H1 (cell line): ENCODE data around the gene PTGDS. TPM values are rescaled to one million over a fixed set of nuclear protein-coding genes. Genes with fewer than 3 reads are reported as not detected.

Source experiments
- CEBPB ChIP-seq: IDR thresholded peaks from 2 replicates; pipeline ENCODE4 v1.6.1; 2012; ENCODE audit warnings: low read depth, low read length
- KDM4A ChIP-seq: IDR thresholded peaks from one replicate; pipeline ENCODE4 v1.7.1; 2012; ENCODE audit warnings: low read depth, mild to moderate bottlenecking, moderate library complexity, low read length, inconsistent platforms; ENCODE audit not compliant: severe bottlenecking
- KDM5A ChIP-seq: fragments of 200-600 bp; IDR thresholded peaks from 2 replicates; pipeline ENCODE4 v1.7.1; 2012; ENCODE audit warnings: mild to moderate bottlenecking, low read length, inconsistent platforms, mixed read lengths
- POLR2A ChIP-seq, 2 experiments: IDR thresholded peaks; 1 replicate in 1 of 2; 2 replicates in 1 of 2; pipeline ENCODE4 v1.6.1; 2011; ENCODE audit warnings: low read depth in 2 of 2, low read length in 2 of 2, mild to moderate bottlenecking in 2 of 2; ENCODE audit errors: control extremely low read depth in 1 of 2
- SIRT6 ChIP-seq: IDR thresholded peaks from one replicate; pipeline ENCODE4 v1.7.1; 2012; ENCODE audit warnings: low read length, inconsistent platforms
- TCF12 ChIP-seq: IDR thresholded peaks from 2 replicates; pipeline ENCODE4 v1.6.1; 2011; ENCODE audit warnings: low read depth, mild to moderate bottlenecking, low read length
- polyA plus RNA-seq, 7 experiments: library from polyadenylated mRNA; depleted of rRNA in 3 of 7; stranded (reverse) in 5 of 7; unstranded in 2 of 7; fragments of >200 nt in 5 of 7; fragments of 200-250 nt in 2 of 7; gene quantifications; 1 replicate in 5 of 7; 2 replicates in 1 of 7; 4 replicates in 1 of 7; pipeline versions ENCODE4 v1.2.1 to v1.2.3, GENCODE V29; 2011 to 2013; ENCODE audit warnings: missing spikeins in 2 of 7, mixed read lengths in 2 of 7
- total RNA-seq: library from RNA; stranded (reverse); fragmentation: NEBNext Ultra II Directional; extraction: Animal tissue kit (Norgen Biotek cat#: 25700); gene quantifications from 2 replicates; pipeline ENCODE4 v1.2.1, GENCODE V29; 2021
- TF ChIP-seq, protein P1 (sequence below): fragments of 300-600 bp; sonication (generic); IDR thresholded peaks from 2 replicates; pipeline ENCODE4 v1.7.1; 2012; ENCODE audit warnings: low read length, moderate library complexity, mild to moderate bottlenecking, inconsistent platforms; ENCODE audit not compliant: insufficient replicate concordance

The PTGDS gene
- total and polyA plus RNA-seq, 2 of the 8 experiments (the other 6 are each of a cell fraction or from before 2014, with no cell fraction given): 1.7 to 2.3 TPM

DNA sequence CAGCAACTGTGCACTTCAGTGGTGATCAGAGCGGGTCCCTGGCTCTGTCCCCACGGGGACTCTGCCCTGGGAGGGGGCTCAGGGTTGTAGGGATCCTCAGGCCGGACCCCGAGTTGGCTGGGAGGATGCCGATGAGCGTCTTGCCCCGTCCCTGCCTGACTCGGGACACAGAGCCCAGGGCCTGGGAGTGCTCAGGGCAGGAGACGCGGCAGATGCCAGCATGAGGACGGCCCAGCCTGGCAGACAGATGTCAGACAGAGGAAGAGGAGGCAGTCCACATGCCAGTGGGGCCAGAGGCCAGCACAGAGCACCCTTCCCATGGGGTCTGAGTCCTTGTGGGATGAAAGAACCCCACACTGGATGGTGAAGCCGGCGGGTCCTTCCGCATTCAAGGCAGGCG is 14.0 kb upstream of the PTGDS start (continued):
- TF ChIP-seq, protein P1, sequence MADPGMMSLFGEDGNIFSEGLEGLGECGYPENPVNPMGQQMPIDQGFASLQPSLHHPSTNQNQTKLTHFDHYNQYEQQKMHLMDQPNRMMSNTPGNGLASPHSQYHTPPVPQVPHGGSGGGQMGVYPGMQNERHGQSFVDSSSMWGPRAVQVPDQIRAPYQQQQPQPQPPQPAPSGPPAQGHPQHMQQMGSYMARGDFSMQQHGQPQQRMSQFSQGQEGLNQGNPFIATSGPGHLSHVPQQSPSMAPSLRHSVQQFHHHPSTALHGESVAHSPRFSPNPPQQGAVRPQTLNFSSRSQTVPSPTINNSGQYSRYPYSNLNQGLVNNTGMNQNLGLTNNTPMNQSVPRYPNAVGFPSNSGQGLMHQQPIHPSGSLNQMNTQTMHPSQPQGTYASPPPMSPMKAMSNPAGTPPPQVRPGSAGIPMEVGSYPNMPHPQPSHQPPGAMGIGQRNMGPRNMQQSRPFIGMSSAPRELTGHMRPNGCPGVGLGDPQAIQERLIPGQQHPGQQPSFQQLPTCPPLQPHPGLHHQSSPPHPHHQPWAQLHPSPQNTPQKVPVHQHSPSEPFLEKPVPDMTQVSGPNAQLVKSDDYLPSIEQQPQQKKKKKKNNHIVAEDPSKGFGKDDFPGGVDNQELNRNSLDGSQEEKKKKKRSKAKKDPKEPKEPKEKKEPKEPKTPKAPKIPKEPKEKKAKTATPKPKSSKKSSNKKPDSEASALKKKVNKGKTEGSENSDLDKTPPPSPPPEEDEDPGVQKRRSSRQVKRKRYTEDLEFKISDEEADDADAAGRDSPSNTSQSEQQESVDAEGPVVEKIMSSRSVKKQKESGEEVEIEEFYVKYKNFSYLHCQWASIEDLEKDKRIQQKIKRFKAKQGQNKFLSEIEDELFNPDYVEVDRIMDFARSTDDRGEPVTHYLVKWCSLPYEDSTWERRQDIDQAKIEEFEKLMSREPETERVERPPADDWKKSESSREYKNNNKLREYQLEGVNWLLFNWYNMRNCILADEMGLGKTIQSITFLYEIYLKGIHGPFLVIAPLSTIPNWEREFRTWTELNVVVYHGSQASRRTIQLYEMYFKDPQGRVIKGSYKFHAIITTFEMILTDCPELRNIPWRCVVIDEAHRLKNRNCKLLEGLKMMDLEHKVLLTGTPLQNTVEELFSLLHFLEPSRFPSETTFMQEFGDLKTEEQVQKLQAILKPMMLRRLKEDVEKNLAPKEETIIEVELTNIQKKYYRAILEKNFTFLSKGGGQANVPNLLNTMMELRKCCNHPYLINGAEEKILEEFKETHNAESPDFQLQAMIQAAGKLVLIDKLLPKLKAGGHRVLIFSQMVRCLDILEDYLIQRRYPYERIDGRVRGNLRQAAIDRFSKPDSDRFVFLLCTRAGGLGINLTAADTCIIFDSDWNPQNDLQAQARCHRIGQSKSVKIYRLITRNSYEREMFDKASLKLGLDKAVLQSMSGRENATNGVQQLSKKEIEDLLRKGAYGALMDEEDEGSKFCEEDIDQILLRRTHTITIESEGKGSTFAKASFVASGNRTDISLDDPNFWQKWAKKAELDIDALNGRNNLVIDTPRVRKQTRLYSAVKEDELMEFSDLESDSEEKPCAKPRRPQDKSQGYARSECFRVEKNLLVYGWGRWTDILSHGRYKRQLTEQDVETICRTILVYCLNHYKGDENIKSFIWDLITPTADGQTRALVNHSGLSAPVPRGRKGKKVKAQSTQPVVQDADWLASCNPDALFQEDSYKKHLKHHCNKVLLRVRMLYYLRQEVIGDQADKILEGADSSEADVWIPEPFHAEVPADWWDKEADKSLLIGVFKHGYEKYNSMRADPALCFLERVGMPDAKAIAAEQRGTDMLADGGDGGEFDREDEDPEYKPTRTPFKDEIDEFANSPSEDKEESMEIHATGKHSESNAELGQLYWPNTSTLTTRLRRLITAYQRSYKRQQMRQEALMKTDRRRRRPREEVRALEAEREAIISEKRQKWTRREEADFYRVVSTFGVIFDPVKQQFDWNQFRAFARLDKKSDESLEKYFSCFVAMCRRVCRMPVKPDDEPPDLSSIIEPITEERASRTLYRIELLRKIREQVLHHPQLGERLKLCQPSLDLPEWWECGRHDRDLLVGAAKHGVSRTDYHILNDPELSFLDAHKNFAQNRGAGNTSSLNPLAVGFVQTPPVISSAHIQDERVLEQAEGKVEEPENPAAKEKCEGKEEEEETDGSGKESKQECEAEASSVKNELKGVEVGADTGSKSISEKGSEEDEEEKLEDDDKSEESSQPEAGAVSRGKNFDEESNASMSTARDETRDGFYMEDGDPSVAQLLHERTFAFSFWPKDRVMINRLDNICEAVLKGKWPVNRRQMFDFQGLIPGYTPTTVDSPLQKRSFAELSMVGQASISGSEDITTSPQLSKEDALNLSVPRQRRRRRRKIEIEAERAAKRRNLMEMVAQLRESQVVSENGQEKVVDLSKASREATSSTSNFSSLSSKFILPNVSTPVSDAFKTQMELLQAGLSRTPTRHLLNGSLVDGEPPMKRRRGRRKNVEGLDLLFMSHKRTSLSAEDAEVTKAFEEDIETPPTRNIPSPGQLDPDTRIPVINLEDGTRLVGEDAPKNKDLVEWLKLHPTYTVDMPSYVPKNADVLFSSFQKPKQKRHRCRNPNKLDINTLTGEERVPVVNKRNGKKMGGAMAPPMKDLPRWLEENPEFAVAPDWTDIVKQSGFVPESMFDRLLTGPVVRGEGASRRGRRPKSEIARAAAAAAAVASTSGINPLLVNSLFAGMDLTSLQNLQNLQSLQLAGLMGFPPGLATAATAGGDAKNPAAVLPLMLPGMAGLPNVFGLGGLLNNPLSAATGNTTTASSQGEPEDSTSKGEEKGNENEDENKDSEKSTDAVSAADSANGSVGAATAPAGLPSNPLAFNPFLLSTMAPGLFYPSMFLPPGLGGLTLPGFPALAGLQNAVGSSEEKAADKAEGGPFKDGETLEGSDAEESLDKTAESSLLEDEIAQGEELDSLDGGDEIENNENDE: no peak
- TF ChIP-seq TCF12 (no peak), POLR2A (IDR thresholded peaks at IDR 0.05; ENCODE audit: control extremely low read depth in 1 of 2, low read depth in 2 of 2, low read length in 2 of 2) (no peak), KDM4A (no peak), SIRT6 (no peak), KDM5A (no peak), CEBPB (no peak)
